ENCODE results near the gene USP10.

DNA sequence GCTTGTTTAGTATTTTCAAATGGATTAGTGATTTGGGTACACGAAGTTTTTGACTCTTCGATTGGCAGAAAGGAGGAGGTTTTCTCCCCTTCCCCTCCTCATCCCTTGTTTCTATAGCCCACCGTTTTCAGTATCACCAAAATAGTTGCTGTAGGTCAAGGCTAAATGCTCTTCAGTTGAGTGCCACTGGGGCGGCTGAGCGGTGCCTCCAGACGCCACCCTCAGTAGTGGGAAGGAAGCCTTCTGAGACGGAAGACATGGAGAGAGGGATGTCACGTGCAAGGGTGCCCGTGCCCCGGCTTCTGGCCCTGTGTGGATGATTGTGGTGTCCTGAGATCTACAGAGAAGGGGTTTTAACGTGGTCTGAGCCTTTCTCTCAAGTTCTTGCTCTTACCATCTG is 80.3 kb downstream of the USP10 start:
- TF ChIP-seq GATA3 (IDR thresholded peaks at IDR 0.05; ENCODE audit: low read depth, low read length) (no peak), GATA2 (IDR thresholded peaks at IDR 0.05; ENCODE audit: low read depth, low read length) (no peak)
